NCI-H82 treated with DMSO at 0.1 percent for 48 hours (cell line): ENCODE measurements around the gene CCDC85A.

Experiments used
- DNase-seq: peaks from one replicate; lab custom pipeline; 2025; ENCODE audit not compliant: unreplicated experiment; lab: John Stamatoyannopoulos, UW

The CCDC85A gene

DNA sequence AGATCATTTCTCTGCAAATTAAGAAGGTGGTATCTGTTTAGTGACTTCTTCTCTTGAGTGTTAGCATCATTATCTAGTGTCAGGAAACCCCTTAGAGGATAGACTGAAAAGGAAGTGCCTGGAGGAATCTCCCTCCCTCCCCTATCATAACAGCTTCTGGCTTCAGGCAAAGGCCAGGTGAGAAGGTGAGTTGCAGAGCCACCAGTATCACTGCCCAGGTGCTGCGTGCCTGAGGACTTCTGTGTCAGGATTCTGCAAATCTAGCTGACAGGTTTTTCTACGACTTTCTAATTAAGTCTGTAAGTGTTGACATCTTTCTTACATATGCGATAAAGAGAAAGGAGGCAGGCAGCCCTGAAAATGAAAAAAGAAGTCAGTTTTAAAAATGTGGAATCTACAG is 111.9 kb downstream of the CCDC85A start:
- DNase-seq = no peak

GRCh38 chr2:56297671-56298070 is 113.9 kb downstream of the CCDC85A start:
- no peak for DNase-seq

DNA sequence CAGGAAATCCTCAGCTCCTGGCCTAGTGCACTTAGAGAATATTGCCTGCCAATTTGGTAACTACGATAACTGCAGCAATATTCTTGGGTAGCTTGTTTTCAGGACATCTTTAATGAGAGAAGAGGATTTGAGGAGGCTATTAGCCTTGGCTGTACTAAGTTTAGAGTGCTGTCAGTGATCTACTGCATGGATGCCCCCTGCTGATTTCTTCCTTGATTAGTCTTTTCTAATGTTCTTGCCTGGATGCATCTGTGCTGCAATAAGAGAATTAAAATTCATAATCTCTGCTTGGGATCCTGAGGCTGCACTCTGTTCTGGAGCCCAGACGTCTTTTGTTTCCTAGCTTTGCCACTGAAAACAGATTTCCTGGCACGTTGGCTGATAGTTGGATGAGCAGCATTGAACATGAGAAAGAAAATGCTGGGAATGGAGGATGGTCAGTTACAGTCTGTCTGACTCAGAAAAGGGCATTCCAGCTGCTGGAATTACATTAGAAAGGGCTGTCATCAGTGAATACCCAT is 115.4 kb downstream of the CCDC85A start:
- DNase-seq = no peak

GRCh38 chr2:56309626-56310170 is 125.9 kb downstream of the CCDC85A start:
- DNase-seq = no peak

DNA sequence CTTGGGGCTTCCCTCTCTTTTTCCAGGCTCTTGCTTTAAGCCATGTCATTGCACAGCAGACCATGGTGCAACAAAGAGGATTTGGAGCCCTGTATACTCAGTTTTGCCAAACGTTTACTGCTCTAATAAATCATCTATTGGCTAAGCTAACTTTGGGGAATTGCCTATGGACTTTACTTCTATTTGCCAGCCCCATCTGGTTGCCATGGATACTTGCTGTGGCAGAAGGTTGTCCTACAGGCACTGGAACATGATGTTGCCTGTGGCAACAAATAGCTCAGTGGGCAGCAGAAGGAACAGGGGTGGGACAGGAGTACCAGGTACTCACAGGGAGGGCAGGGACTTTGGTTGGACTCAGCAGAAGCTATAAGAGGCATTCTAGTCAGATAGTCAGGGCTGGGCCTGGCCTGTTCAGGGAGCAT is 129.7 kb downstream of the CCDC85A start:
- no peak for DNase-seq

GRCh38 chr2:56314371-56314770 is 130.6 kb downstream of the CCDC85A start:
- no peak for DNase-seq

GRCh38 chr2:56314796-56315195 is 131.0 kb downstream of the CCDC85A start:
- no peak for DNase-seq

DNA sequence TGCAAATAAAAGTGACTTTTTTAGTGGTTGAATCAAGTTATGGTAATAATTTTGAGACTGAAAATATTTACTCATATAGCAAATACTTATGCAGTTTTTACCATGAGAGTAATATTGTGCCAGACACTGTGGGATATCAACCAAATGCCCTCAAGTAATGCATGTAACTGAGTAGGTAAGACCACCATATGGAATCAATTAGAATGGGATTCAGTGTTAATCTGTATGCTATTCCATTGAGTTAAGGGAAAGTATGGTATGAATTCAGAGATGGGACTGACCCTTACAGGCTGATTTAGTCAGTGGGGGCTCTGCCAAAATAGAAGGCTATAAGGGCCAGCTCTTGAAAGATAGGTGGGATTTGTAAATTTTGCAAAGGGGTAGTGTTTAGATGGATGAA is 131.6 kb downstream of the CCDC85A start:
- no peak for DNase-seq

DNA sequence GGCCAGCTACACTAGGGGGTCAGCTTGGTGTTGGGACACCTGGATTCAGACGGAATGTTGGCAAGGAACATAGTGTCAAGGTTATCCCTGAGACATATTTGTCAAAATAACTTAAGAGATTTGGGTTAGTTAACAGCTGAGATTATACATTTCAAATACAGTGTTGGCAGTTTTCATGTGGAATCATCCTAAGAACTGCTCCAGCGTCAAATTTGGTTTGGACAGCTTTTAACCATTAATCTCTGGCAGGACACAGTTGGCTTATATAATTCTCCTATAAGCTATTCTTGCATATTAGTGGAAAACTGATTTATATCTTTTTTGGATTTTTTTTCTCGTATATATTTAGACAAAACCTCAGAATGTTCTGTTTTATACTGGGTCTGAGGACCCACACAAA is 132.2 kb downstream of the CCDC85A start:
- DNase-seq = no peak

DNA sequence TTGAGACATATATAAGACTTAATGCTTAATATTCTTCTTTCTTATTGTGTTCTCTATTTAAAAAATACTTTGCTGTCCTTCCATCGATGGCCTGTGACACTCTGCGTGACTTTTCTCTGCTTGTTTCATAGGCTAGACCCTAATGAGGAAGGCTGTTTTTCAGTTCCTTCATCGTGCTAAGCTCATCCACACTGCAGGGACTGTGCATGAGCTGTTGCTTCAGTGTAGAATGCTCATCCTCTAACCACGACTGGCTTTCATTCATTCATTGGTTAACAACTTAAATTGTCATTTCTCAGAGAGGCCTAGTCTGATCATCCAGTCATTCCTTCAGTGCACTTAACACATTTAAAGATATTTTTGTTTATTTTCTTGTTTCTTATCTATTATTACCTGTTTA is 134.4 kb downstream of the CCDC85A start:
- no peak for DNase-seq

GRCh38 chr2:56325661-56326345 is 142.0 kb downstream of the CCDC85A start:
- DNase-seq = no peak

DNA sequence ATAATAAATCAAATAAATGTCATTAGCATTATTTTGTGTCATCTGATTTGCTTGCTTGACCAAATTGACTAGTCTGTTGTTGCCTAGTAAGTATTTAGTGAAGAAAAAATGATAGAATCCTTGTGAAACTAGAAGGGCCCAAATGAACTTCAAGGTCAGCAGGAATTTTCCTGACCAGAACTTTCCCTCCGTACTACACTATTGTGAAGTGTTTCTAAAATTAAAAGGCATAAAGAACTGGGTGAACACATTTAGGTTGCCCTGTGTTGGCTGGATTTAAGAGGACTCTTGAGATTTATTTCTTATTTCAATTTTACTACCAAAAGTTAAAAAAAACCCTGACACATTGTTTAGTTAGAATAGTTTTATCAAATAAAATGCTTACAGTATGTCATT is 142.6 kb downstream of the CCDC85A start:
- DNase-seq = no peak

- no peak for DNase-seq
Observed at GRCh38 chr2:56331810-56332209, 148.0 kb downstream of the CCDC85A start.

DNA sequence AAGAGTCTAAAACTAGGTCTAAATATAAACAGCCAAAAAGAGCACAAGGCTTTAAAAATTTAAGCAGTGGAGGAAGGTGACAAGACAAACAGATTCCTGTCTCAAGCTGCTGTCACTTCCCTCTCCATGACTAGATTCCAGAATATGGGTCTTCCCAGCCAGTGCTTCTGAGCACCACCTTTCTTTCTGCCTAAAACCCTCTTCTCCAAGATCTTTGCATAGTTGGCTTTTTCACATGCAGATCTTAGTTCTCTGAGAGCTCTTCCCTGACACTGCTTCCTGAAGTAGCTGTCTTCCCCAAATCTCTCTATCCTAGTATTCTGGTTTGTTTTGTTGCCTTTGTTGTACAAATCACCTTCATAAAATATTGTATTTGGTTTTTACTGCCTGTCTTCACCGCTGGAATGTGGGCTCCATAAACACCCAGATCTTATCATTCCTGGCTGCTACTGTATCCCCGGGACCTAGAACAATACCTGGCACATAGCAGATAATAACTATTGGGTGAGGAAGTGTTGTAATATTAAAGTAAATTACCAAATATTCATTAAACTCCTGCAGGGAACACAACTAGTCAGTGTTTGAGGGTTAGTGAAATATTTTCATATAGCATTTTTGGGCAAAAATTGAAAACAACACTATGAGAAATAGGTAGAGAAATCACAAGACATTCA is 150.2 kb downstream of the CCDC85A start:
- DNase-seq = no peak

DNA sequence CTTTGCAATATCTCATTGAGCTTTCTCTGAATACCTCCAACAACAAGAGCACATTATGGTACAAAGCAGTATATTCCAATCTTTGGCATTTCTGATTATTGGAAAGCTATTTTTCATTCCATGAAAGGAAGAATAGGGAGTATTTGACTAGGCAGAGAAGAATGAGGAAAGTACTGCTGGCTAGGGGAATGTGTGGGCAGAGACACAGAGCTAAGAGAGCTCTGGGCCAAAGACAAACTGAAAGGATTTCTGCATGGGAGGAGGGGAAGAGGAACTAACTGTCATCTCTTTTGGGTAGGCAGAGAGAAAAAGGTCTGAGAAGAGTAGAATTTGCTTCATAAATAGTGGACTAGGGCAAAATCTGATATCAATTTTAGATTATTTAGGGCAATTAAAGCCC is 150.8 kb downstream of the CCDC85A start:
- no peak for DNase-seq

DNA sequence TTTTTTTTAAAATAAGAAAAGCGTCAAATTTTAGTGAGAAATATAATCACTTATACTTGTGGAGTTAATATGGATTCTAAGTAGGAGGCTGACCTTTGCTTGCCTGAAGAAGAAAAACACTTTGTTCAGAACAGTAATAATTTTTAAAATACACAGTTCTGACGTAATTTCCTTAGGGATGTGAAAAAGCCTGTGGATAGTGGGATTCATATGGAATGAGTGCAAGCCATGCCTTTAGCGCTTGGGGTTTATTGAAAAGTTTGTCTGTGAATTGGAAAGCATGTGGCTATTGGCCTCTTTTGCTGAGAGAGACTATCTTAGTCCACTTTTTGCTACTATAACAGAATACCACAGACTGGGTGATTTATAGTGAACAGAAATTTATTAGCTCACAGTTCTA is 151.3 kb downstream of the CCDC85A start:
- no peak for DNase-seq

DNA sequence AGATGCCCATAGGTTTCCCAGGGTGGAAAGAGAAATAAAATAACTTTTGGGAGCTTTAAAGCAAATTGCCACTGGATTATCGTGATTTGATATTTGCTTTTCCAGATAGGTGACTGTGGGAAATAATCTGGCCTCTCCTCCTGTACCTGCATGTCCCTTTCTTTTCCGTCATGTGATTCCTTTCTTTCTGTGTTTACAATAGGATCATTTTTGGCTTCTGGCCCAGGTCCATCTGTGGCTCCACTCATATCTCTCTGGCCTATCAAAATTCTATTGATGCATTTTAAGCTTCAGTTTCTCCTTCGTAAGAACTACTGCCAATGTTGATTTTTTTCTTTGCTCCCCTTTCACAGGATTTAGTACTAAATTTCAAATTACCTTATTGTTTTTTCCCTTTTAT is 153.6 kb downstream of the CCDC85A start:
- DNase-seq = no peak

DNA sequence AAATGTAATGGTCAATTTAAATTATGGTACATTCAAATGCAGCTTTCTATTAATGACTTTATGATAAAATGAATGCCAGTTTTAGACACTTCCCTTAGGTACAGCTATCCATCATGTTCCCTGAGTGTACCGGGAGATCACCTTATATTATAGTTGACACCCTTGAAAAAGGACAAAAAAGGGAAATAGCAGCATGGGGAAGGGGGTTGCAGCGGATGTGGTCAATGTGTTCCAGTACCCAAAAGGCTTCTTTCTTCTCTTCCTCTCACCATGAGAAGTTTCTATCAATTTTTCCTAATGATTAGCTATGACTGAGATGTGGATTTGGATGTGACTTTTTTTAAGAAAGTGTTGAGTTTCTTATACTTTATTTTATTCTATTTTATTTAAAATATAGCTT is 154.4 kb downstream of the CCDC85A start:
- DNase-seq = no peak

DNA sequence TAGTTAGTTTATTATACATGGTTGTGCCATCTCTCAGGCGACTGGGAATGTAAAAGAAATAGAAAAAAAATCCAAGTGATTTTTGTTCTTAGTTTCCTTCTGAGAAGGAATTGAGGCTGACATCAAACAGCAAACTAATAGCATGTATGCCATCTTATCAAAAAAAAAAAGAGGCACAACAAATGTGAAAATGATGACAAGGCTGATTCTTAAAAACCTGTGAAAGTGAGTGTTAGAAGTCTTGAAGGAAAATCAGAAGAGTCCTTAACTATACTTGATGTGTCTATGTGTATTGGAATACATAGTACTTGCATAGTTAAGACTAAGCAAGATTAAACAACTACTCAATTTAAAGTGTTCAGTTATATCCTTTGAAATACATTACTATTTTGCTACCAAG is 161.0 kb downstream of the CCDC85A start:
- no peak for DNase-seq

DNA sequence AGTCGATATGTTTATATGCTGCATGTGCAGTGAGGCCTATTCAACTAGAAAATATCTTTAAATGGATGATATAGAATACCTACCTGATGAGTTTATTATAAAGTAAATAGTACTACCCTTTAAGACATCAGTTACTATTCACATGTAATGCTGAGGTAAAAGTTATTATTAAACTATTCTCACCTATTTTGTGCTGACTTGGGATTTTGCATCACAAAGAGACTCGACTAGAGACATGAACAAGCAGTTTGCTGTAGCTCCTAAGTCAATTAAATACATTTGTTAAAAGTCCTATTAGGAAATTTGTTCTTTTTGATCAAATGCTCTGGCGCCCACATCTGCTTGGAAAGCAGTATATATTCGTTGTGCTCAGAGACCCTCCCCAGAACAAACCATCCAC is 164.1 kb downstream of the CCDC85A start:
- no peak for DNase-seq

DNA sequence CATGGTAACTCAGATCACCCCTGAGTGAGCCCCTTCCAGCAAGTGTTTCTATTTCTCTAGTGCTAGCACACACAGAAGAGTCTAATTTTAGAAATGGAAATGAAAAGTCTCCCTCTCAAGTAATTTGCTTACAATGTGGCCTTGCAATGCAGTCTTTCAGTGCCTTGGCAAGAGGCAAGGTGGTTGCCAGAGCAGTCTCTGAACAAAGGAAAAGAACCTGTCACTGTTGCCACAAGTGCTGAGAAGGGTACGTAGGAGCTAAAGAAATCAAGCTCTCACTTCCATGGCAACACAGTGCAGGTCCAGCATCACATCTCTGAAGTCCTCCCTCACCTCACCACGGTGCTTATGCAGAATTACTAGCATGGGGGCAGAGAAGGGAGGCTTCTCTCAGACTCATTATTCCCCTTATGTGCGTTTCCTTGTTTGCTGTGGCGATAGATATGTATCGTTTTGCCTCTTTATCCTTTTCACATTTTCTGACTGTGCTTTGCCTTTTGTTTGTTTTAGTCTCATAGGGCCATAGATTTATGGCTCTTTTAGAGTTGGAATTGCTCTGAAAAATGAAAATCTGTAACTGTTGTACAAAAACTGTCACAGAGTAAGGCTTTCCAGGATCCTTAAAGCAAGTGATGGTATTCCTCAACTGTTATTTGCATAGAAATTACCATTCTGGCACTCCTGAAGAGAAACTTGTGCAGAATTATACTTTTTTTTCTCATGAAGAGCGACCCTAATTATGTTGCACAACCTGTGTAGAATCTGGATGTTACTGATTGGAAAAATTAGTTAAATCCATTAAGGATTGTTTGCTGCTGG is 164.8 kb downstream of the CCDC85A start:
- DNase-seq = no peak
